ENCODE data around the gene GPC3. TPM values are rescaled to one million over a fixed set of nuclear protein-coding genes. Genes with fewer than 3 reads are reported as not detected.

Gene GPC3
- total RNA-seq, 6 experiments from 2014 or later = 0.31 to 6.8 (median 1.8) TPM

- no peaks in the 10 kb centered on the region for H3K9me3 ChIP-seq
- DNase-seq (no peak), ATAC-seq (no peak)
- intact Hi-C loops (cut with DNase I) = no loop called here
- peaks cover 0 to 4% of the 10 kb centered on the region in 2 donors for H3K27me3 ChIP-seq
- no peaks in the 10 kb centered on the region for H3K36me3 ChIP-seq
- H3K27ac ChIP-seq = no peak overlapping the region
- 89% methylated on average over 1 of the region's 1 CpG for WGBS (ENCODE audit: insufficient coverage, low coverage, low lambda C conversion rate, missing lambda C conversion rate)
- TF ChIP-seq CTCF (IDR thresholded peaks at IDR 0.05) = no peak
- no peak for TF ChIP-seq POLR2A (IDR thresholded peaks at IDR 0.05)
- no peak overlapping the region for H3K4me3 ChIP-seq
- H3K4me1 ChIP-seq = no peaks in the 10 kb centered on the region
Measured at GRCh38 chrX:133706890-133707289, 278.5 kb downstream of the GPC3 start.

- H3K27me3 ChIP-seq = peaks cover 0 to 4% of the 10 kb centered on the region in 2 donors
- no peaks in the 10 kb centered on the region for H3K36me3 ChIP-seq
- H3K27ac ChIP-seq = no peak overlapping the region
- no peaks in the 10 kb centered on the region for H3K4me1 ChIP-seq
- no peaks in the 10 kb centered on the region for H3K9me3 ChIP-seq
- intact Hi-C loops (cut with DNase I) = no loop called here
- no peak overlapping the region for H3K4me3 ChIP-seq
- no peak for TF ChIP-seq CTCF (IDR thresholded peaks at IDR 0.05)
- TF ChIP-seq POLR2A (IDR thresholded peaks at IDR 0.05) = no peak
- DNase-seq = no peak
- no peak for ATAC-seq
Measured at GRCh38 chrX:133702230-133702629, 283.2 kb downstream of the GPC3 start.

GRCh38 chrX:133699023-133699728 is 286.2 kb downstream of the GPC3 start:
- 51% methylated on average over 7 of the region's 7 CpGs for WGBS (ENCODE audit: insufficient coverage, low coverage, low lambda C conversion rate, missing lambda C conversion rate)
- intact Hi-C loops (cut with DNase I) = no loop called here
- H3K36me3 ChIP-seq = no peaks in the 10 kb centered on the region
- DNase-seq (no peak), ATAC-seq (no peak)
- H3K27me3 ChIP-seq = no peaks in the 10 kb centered on the region
- H3K4me3 ChIP-seq = no peak overlapping the region
- H3K9me3 ChIP-seq = no peaks in the 10 kb centered on the region
- no peak overlapping the region for H3K27ac ChIP-seq
- TF ChIP-seq POLR2A (IDR thresholded peaks at IDR 0.05) (no peak), CTCF (IDR thresholded peaks at IDR 0.05) (no peak)
- H3K4me1 ChIP-seq = no peaks in the 10 kb centered on the region

GRCh38 chrX:133698298-133698697 is 287.1 kb downstream of the GPC3 start:
- ATAC-seq (no peak), DNase-seq (no peak)
- TF ChIP-seq POLR2A (IDR thresholded peaks at IDR 0.05) (no peak), CTCF (IDR thresholded peaks at IDR 0.05) (no peak)
- no peaks in the 10 kb centered on the region for H3K4me1 ChIP-seq
- H3K27me3 ChIP-seq = no peaks in the 10 kb centered on the region
- 29% methylated on average over 2 of the region's 2 CpGs for WGBS (ENCODE audit: insufficient coverage, low coverage, low lambda C conversion rate, missing lambda C conversion rate)
- no peak overlapping the region for H3K4me3 ChIP-seq
- no peaks in the 10 kb centered on the region for H3K9me3 ChIP-seq
- intact Hi-C loops (cut with DNase I) = no loop called here
- no peaks in the 10 kb centered on the region for H3K36me3 ChIP-seq
- H3K27ac ChIP-seq = no peak overlapping the region

GRCh38 chrX:133697656-133698055 is 287.7 kb downstream of the GPC3 start:
- Histone ChIP-seq H3K4me1 (no peaks in the 10 kb centered on the region), H3K27ac (no peak overlapping the region), H3K36me3 (no peaks in the 10 kb centered on the region), H3K27me3 (no peaks in the 10 kb centered on the region), H3K4me3 (no peak overlapping the region), H3K9me3 (no peaks in the 10 kb centered on the region)
- WGBS (ENCODE audit: insufficient coverage, low coverage, low lambda C conversion rate, missing lambda C conversion rate) = 16% methylated on average over 3 of the region's 3 CpGs
- DNase-seq (no peak), ATAC-seq (no peak)
- intact Hi-C loops (cut with DNase I) = no loop called here
- no peak for TF ChIP-seq POLR2A (IDR thresholded peaks at IDR 0.05)
- TF ChIP-seq CTCF (IDR thresholded peaks at IDR 0.05) = no peak

Data from right lobe of liver (tissue), 6 donors.